Loucy (cell line): ENCODE measurements around the gene CD109.
"Not testable (repeated sequence)": the region's sequence is repeated elsewhere in the genome, so short reads cannot be mapped to it uniquely, and the experiment has no call there.

Source experiments
- EZH2phosphoT487 ChIP-seq: fragments of 200-600 bp; IDR thresholded peaks from 2 replicates; pipeline ENCODE4 v1.6.1; 2018; ENCODE audit warnings: antibody characterized with exemption, mild to moderate bottlenecking, moderate library complexity, borderline replicate concordance
- TF ChIP-seq, protein P1 (sequence below): fragments of 200-600 bp; sonication (generic); conservative IDR thresholded peaks from 2 replicates; pipeline ENCODE4 v1.5.1; 2014; ENCODE audit warnings: mild to moderate bottlenecking, antibody characterized with exemption, low read length

DNA sequence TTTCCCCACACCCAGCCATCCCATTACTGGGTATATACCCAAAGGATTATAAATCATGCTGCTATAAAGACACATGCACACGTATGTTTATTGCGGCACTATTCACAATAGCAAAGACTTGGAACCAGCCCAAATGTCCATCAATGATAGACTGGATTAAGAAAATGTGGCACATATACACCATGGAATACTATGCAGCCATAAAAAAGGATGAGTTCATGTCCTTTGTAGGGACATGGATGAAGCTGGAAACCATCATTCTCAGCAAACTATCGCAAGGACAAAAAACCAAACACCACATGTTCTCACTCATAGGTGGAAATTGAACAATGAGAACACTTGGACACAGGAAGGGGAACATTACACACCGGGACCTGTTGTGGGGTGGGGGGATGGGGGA, 110.0 kb downstream of the CD109 start:
- TF ChIP-seq, protein P1, sequence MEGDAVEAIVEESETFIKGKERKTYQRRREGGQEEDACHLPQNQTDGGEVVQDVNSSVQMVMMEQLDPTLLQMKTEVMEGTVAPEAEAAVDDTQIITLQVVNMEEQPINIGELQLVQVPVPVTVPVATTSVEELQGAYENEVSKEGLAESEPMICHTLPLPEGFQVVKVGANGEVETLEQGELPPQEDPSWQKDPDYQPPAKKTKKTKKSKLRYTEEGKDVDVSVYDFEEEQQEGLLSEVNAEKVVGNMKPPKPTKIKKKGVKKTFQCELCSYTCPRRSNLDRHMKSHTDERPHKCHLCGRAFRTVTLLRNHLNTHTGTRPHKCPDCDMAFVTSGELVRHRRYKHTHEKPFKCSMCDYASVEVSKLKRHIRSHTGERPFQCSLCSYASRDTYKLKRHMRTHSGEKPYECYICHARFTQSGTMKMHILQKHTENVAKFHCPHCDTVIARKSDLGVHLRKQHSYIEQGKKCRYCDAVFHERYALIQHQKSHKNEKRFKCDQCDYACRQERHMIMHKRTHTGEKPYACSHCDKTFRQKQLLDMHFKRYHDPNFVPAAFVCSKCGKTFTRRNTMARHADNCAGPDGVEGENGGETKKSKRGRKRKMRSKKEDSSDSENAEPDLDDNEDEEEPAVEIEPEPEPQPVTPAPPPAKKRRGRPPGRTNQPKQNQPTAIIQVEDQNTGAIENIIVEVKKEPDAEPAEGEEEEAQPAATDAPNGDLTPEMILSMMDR, result not testable (repeated sequence)
- TF ChIP-seq EZH2phosphoT487, result not testable (repeated sequence)
